ENCODE results near the gene JMJD8.
A peak's percentile ranks its signal among the peaks of the same experiment; 100 is the strongest.

DNA sequence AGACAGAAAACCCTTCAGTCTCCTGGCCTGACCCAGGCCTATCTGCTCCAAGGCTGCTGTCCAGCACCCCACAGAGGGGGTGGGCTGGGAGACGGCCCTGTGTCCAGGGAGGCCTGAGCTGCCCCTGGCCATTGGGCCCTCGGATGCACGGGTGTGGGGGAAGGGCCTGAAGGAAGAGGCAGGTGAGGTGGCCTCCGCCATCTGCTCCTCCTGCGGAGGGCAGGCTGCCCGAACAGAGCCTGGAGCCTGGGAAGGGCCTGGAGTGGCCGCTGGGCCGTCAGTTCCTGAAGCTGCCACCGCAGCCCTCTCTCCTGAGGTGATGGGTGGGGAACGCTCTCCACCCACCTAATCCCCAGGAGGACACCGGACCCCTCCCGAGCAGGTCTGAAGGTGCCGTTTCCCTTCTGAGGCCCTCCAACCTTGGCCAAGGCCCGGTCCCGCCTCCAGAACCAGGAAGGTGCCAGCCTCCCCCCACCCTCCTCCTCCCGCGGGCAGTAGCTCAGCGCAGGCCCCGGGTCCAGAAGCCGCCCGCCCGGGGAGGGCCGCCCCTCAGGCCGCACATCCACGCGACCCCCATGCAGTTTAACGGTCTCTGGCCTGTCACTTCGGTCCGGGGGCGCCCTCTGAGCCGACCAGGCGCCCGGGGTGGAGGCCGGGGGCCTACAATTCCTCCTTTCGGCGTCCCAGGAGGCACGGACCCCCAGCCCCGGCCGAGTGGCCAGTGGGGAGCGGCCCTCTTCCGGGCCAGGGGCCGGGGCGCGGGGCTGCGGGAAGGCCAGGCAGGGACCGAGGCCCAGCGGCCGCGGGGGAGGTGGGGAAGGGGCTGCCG lies 20.6 kb upstream of the JMJD8 start:
- TF ChIP-seq, protein P1, sequence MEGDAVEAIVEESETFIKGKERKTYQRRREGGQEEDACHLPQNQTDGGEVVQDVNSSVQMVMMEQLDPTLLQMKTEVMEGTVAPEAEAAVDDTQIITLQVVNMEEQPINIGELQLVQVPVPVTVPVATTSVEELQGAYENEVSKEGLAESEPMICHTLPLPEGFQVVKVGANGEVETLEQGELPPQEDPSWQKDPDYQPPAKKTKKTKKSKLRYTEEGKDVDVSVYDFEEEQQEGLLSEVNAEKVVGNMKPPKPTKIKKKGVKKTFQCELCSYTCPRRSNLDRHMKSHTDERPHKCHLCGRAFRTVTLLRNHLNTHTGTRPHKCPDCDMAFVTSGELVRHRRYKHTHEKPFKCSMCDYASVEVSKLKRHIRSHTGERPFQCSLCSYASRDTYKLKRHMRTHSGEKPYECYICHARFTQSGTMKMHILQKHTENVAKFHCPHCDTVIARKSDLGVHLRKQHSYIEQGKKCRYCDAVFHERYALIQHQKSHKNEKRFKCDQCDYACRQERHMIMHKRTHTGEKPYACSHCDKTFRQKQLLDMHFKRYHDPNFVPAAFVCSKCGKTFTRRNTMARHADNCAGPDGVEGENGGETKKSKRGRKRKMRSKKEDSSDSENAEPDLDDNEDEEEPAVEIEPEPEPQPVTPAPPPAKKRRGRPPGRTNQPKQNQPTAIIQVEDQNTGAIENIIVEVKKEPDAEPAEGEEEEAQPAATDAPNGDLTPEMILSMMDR (conservative IDR thresholded peaks at IDR 0.05 in 1 of 2, IDR thresholded peaks at IDR 0.05 in 1 of 2; ENCODE audit: low read depth in 1 of 2, low read length in 2 of 2): no peak
- peak; percentile 94 for TF ChIP-seq EZH2 (IDR thresholded peaks at IDR 0.05; ENCODE audit: low read length, missing control alignments)
